ENCODE data around the gene SLCO4A1. TPM values are rescaled to one million over a fixed set of nuclear protein-coding genes. Genes with fewer than 3 reads are reported as not detected.

The SLCO4A1 gene
- total and polyA plus RNA-seq, 2 of the 4 experiments (the other 2 are of a cell fraction): 0.72 to 1.1 TPM

DNA sequence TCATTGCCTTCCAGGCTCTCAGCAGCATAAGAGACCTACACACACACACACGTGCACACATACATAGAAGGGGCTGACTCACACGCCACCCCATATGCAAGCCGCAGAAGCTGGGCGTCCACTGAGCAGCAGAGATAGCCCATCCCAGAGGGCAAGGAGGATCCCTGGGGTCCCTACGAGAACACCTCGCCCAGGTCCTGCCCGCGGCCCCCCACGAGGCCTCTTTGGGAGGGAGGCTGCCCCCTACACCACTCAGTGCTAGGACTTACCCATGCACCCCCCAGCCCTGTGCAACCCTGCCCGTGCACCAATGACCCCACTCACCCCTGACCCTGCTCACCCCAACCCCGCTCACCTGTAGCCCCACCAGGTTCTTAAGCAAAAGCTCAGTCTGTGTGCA, 45.8 kb downstream of the SLCO4A1 start:
- no peaks in the 10 kb centered on the region for H3K36me3 ChIP-seq (ENCODE audit: control insufficient read depth, insufficient read depth, low read length)
- no peak overlapping the region for H3K23ac ChIP-seq (ENCODE audit: low read depth, low read length)
- H3K9me3 ChIP-seq (ENCODE audit: control insufficient read depth, insufficient read depth, low read length): no peaks in the 10 kb centered on the region
- H4K91ac ChIP-seq (ENCODE audit: insufficient read depth, low read depth, low read length): no peak overlapping the region
- no peak overlapping the region for H2BK20ac ChIP-seq (ENCODE audit: low read depth, low read length)
- no peak overlapping the region for H3K18ac ChIP-seq (ENCODE audit: low read depth, low read length)
- H3K4ac ChIP-seq (ENCODE audit: low read depth, low read length): no peak overlapping the region
- no peak overlapping the region for H3K4me2 ChIP-seq (ENCODE audit: low read depth, low read length)
- no peak overlapping the region for H3K4me3 ChIP-seq (ENCODE audit: insufficient read depth, low read depth, low read length)
- ChIA-PET CTCF (interaction anchor here (1.6 kb wide), 1 partner anchor 10 kb away, joined by 3 read pairs; no protein-coding TSS in a partner anchor), POLR2A (ENCODE audit: unreplicated experiment) (no interaction called here)
- no peak overlapping the region for H3K27ac ChIP-seq (ENCODE audit: insufficient read depth, low read length)
- no TSS peak for BruUV-seq (replicated peaks)
- in situ Hi-C loops (cut with MboI; ENCODE audit: low sequenced_read_pairs) (loop anchor here (25.0 kb wide), 1 partner anchor 324 kb away; the partner anchor contains the start of gene BHLHE23), dilution Hi-C loops (cut with HindIII; ENCODE audit: low sequenced_read_pairs, unreplicated experiment) (no loop called here), intact Hi-C loops (cut with micrococcal nuclease) (no loop called here)
- no peaks in the 10 kb centered on the region for H3K9me1 ChIP-seq (ENCODE audit: insufficient read depth, low read length)
- H3K56ac ChIP-seq (ENCODE audit: extremely low read depth, insufficient read depth, low read length): no peak overlapping the region
- H2AFZ ChIP-seq (replicated peaks; ENCODE audit: low read length, poor library complexity): no peak overlapping the region
- no peak overlapping the region for H2AK5ac ChIP-seq (ENCODE audit: low read depth, low read length)
- H3K27me3 ChIP-seq (ENCODE audit: control insufficient read depth, insufficient read depth, low read length): peaks cover 26% of the 10 kb centered on the region
- no peak overlapping the region for H2BK5ac ChIP-seq (ENCODE audit: low read depth, low read length, poor library complexity, severe bottlenecking)
- no peak overlapping the region for H4K5ac ChIP-seq (ENCODE audit: low read depth, low read length)
- no peak for ATAC-seq (ENCODE audit: low read depth)
- no peak overlapping the region for H2BK120ac ChIP-seq (ENCODE audit: low read depth, low read length)
- no peak overlapping the region for H2BK15ac ChIP-seq (ENCODE audit: low read depth, low read length)
- no peaks in the 10 kb centered on the region for H3K79me1 ChIP-seq (ENCODE audit: low read depth in 1 of 2, low read length in 2 of 2)
- 80% methylated on average over 5 of the region's 11 CpGs; no CpG with 5 or more reads in 1 of the 2 experiments for WGBS, 2 experiments (ENCODE audit: extremely low coverage in 2 of 2, insufficient read length in 1 of 2)
- no peak overlapping the region for H4K8ac ChIP-seq (ENCODE audit: low read depth in 2 of 2, low read length in 2 of 2)
- H4K20me1 ChIP-seq (ENCODE audit: insufficient read depth, low read length): no peaks in the 10 kb centered on the region
- no peak overlapping the region for H2AK9ac ChIP-seq (replicated peaks; ENCODE audit: low read depth, low read length, poor library complexity)
- DNase-seq: no peak
- no peaks in the 10 kb centered on the region for H3K4me1 ChIP-seq (ENCODE audit: control insufficient read depth, insufficient read depth, low read length)
- H3K9ac ChIP-seq (ENCODE audit: low read depth, low read length): no peak overlapping the region
- TF ChIP-seq BHLHE40 (IDR thresholded peaks at IDR 0.05; ENCODE audit: low read depth, low read length) (no peak), SMC3 (IDR thresholded peaks at IDR 0.05; ENCODE audit: low read depth, low read length) (no peak), POLR2A (IDR thresholded peaks at IDR 0.05; ENCODE audit: low read depth, low read length) (no peak), MXI1 (IDR thresholded peaks at IDR 0.05; ENCODE audit: borderline replicate concordance, low read depth, low read length) (no peak), CEBPB (IDR thresholded peaks at IDR 0.05; ENCODE audit: low read depth, low read length) (no peak), MAFK (IDR thresholded peaks at IDR 0.05; ENCODE audit: low read depth, low read length) (no peak), RFX5 (IDR thresholded peaks at IDR 0.05; ENCODE audit: low read depth, low read length) (no peak), NFE2L2 (IDR thresholded peaks at IDR 0.05; ENCODE audit: low read depth, low read length) (no peak), RCOR1 (IDR thresholded peaks at IDR 0.05; ENCODE audit: insufficient replicate concordance, low read length) (no peak)
- H3K14ac ChIP-seq (replicated peaks; ENCODE audit: low read depth, low read length): no peak overlapping the region

Data from IMR-90 (cell line).